Stimulated activated CD8-positive, alpha-beta memory T cell treated with anti-CD3 and anti-CD28 coated beads, Interleukin-7, amount 100 ng/mL, for 24 hours (primary cell): ENCODE results near the gene FOXP1.

Experiments
- DNase-seq: peaks from one replicate; pipeline ENCODE4 v3.0.0-alpha.2; 2020; ENCODE audit warnings: low read depth

Gene FOXP1

DNA sequence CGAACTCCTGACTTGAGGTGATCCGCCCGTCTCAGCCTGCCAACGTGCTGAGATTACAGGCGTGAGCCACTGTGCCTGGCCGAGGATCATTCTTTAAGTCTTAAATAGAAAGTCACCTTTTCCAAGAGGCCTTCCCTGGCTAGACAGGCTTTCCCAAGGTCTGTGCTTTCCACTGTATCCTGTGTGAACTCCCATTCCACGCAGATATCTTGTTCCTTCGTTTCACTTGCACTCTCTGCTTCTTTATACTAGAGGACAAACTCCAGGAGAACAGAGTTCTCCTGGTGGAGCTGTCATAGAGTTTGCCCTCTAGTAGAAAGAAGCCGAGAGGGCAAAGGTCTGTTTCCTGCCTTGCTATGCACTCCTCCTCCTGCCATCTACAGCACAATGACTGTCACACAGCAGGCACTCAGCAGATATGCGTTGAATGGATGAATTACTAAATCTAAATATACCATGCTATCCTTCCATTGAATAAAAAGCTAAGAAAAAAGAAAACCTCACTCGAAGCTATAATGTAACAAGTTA is 211.2 kb downstream of the FOXP1 start:
- DNase-seq: no peak

DNA sequence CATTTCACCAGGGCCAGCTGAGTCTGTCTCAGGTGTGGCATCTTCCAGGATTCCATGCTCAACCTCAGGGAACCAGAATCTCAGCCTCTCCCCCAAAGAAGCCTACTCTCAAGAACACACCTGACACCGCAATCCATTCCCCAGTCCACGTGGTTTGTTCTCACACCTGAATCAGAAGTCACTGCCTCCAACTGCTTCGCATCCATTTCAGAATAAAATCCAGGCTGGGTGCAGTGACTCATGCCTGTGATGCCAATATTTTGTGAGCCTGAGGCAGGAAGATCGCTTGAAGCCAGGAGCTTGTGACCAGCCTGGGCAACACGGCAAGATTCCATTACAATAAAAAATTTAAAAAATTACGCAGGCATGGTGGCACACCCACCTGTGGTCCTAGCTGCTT is 212.2 kb downstream of the FOXP1 start:
- no peak for DNase-seq

DNA sequence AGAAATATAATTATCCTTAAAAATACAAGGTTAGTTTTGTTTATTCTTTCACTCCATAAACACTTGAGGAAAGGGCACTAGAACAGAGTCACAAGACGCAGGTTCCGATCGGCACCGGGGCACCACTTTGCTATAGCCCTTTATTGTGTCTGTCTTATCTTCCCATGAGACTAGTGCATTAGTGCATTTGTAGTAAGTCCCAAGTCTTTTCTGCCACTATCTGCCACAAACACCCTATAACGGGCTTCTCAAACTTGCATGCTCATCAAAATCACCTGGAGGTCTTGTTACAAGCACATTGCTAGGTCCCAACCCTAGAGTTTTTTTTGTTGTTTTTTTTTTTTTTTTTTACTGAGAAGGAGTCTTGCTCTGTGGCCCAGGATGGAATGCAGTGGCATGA is 213.1 kb downstream of the FOXP1 start:
- DNase-seq: no peak

DNA sequence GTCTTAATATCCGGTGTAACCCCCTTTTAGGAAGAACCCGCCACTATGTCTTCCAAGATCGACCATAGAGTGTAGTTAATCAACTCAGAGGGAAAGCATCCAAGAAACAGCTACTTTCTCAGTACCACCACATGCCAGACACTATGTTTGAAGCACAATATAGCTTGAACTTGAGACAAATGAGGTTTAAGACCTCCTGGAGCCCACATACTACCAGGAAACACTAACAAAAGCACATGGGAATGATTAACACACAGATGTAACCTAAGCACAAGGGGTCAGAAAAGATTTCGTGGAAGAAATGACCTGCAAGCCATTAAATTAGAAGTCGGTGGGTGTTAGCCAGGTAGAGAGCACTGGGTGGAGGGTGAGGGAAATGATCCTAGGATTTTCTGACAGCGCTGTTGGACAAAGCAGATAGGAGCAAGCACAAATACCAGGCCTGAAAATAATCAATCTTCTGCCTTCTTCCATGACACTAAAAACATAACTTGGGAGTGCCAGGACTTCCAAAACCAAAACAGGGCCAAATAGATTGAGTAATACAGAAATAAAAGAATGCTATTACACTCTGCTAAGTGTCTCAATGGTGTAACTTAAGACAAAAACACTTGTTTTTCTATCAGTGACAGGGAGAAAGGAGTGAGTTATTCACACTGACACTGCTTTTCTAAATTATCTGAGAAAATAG is 213.7 kb downstream of the FOXP1 start:
- no peak for DNase-seq

DNA sequence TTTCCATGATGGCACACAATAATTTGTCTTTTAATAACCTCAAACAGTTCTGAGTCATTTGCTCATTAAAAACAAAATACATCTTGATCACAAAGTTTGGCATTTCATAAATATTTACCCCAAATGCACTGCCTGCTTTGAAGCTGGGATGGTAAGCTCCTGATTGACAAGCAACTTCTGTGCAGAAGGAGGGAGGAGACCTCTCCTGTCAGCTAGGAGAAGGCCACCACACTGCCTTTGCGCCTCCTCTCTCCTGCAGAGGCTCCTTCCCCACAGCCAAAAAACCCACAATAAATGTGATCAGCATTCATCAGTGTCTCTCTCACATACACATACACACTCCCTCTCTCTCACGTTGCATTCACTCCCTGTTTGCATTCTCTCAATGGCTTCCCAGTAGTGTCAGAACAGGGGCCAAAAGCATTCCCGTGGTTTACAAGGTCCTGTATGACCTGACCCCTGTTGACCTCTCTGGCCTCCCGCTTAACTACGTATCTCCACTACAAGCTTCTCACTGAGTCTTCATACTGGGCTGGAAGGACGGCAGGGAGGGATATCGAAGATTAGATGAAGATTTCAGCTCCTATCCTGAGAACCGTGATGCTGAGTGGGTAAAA is 216.4 kb downstream of the FOXP1 start:
- DNase-seq: no peak

DNA sequence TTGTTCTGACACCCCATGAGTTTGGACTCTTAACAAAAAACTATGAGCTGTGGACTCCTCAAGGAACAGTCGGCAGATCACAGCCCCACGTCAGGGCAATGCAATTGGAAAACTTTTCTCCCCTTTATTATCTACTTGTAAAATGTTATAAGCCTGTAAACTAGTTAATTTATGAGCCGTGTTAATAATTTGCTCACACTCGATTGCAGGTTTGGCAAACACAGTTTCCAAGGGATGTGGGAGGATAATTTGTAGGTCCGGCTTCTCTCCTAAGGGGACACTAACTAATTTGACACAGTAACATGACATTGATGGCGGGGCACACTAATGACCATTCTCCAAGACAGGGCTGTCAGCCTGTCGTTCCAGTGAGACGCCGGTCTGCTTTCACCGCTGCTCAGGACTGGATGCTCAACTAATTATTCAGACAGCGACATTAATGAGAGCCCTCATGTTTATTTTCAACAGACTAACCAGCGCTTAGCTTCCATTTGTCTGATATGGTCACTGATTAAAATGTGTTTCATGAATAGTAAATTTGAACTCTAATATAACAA is 222.1 kb downstream of the FOXP1 start:
- no peak for DNase-seq

DNA sequence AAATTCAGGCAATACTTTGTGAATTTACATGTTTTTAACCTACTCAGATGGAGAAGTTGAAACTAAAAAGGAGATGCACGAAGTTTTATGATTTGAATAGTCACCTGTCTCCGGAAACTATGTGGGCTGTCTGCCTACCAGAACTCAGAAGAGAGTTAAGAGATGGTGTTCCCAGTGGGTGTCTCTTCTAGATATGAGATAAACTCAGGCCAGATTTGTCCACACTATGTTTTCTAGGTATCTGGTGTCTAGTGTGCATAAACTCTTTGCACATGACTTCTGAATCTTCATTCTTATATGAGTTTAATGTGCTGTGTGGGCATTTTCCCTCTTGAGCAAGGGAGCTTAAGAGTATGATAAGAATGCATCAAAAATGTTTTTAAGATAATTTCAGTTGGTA is 222.8 kb downstream of the FOXP1 start:
- DNase-seq: no peak

DNA sequence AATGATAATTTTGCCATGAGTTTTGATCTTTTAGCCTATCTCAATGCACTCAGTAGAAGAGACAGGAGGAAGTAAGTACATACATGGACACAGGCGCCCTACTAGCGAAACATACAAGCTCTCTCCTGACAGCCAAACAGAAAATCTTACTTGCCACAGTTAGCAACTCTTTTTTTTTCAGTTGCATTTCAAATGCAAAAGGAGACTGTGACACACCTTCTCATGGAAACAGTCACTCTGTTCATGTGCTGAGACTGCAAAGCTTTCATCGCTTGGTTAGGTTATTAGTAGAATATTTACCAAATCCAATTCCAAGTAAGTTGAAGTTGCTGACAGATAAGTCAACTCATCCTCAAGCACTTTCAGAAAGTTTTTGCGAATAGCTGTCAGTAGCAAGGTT is 223.3 kb downstream of the FOXP1 start:
- DNase-seq: no peak

DNA sequence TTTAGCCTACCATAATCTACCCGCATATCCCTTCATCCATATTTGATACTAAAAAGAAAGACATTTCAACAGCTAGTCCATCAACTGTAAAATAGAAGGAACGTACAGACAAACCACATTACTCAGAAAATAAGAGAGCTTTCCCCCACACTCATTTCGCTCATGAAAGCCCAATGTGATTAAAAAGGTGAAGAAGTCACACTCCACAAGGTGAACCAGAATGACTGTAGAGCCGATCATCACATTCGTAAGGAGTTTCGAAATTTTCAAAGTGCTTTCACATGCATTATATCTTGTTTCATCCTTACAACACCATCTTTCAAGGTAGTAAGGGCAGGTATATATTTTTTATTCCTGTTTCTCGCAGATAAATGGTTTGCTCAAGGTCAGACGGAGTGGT is 225.3 kb downstream of the FOXP1 start:
- DNase-seq: no peak

DNA sequence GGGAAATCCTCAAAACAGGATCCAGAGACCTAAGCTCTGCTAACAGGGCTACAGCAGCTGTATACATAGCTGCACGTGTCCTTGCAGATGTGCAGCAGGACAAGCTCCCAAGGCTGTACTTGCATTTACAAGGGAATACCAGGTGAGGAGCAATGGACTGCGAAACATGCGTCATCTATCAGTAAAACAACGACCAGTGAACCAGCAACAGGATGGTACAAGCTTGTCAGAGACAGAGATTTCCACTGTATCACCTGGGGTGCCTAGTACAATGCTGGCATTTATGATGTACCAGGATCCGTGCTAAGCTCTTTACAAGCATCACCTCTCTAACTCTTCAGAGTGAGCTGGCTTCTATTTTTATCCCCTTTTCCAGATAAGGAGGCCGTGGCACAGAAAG is 227.3 kb downstream of the FOXP1 start:
- no peak for DNase-seq

DNA sequence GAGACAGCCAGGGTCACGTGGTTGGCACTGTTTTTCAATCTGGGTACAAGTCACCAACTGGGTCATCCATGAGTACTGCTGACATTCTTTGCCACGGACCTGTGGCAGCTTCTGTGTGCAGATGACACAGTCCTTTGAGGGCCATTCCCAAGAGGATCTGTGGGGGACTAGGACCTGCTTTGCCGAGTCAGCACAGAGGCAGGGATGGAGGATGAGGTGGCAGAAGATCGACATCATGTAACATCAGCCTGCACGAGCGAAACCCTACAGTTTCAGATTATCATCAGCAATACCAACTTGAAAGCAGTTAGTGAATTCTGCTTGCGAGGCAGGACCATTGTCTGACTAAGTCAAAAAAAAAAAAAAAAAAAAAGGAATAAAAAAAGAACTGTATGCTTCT is 227.7 kb downstream of the FOXP1 start:
- DNase-seq: peak; percentile 13

DNA sequence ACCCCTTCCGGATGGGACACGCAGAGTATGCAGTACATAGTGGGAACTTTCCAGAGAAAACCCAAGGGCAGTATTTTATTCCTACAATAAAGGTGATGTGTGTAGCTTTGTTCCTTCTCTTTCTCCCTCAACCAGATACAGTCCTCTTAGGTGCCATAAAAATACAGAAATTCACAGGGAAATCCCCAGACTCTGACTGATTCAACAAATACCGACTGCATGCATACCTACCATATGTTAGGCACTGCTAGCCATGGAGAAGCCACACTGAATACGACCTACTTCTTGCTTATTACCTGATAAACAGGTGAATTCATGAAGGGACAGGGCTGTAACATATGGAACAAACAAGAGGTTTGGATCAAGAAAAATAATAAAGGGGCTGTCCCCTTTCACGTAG is 228.5 kb downstream of the FOXP1 start:
- DNase-seq: no peak

DNA sequence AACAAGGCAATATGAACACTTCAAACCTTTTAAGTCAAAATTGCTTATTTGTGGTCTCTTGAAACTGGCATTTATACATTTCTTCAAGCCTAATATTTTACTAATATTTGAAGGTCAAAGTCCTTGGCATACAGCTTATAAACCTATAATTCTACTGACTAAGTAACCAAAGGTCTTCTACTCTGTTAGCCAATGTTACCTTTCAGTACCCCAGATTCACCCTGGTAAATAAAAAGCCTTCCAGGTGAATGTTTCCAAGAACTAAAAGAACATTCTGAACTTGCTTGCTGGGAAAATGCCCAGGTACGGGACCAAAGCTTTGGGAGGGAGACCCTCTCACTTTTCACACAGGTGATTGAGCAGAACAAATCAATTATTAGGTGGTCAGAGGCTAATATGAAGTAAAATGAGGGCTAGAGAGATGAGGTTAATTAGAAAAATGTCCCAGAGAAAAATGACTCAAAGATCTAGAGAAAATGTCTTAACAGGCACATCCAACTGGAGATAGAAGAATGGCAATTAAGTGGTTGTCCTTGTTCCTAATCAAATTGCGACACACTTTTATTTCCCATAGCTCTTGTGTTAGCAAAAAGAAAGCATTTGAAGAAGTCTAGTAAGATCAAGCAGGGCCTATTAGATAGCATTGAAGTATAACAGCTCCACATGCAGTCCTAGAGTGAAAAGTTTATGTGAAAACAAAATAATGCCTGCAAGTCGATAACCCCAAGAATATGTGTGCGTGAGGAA is 232.0 kb downstream of the FOXP1 start:
- no peak for DNase-seq

DNA sequence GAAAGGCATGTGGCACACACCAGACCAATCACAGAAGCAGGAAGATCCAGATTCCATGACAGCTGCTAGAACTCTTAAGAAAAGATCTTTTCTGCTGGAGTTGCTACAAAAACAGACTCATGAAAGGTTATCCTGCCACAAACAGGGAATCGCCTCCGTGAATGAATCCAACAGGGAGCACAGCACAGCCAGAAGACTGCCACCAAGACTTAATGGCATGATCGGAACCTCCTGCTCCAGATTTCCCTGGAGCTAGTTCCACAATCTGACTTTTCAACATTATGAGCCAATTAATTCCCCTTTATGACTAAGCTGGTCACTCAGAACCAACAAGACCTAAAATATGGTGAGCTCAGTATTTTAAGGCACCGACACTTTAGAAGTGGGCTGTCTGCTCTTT is 232.5 kb downstream of the FOXP1 start:
- no peak for DNase-seq

DNA sequence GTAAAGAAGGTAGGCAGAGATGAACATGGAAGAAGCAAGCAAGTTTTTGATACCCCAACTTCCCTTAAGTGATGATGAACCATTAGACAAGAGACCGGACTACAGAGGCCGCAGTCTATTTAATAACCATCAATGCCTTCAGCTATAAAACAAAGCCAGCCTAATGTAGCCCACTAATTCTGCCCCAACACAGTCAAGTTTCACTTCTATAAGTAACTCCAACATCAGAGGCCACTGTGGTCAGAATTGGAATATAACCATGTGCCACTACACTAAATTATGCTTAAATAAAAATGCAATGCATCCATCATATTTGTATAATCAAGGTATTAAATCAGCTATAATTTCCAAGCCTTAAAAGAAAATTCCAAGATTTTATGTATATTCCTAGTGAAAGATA is 234.7 kb downstream of the FOXP1 start:
- no peak for DNase-seq

DNA sequence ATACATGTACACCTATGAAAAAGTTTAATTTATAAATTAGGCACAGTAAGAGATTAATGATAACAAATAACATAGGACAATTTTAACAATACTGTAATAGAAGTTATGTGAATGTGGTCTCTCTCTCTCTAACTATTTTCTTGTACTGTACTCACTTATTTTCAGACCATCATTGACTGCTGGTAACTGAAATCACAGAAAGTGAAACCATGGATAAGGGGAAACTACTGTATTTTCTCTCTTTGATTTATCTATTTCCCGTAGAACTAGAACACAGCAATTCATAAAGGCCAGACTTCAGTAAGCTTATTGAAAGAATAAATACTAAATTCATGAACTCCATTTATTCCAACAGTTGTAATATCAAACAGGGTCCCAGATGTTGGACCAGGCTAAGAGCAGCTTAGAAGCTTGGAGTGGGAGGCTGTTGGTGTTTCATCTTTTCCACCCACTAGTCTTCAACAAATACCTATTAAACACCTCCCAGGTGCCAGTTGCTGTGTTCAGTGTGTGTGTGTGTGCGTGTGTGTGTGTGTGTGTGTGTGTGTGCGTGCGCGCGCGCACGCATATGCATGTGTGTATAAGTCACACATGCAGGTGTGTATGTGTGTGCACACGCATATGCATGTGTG is 235.4 kb downstream of the FOXP1 start:
- no peak for DNase-seq

DNA sequence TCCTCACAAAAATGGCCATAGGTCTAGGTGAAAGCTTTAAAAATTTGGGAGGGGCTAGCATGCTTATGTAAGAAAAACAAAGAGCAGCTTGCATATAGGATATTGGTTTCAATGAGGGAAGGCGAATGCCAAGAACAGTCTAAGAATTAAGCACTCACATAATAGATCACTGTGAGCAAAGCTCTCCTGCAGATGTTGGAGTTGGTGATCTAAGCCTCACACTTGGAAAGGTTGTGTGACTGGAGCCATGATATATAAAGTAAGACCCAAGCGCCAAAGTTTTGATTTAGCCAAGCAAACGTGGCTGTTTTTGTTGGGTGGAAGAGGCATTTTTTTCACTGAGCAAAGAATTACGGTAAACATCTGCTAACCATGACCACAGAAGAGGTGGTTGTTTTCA is 237.5 kb downstream of the FOXP1 start:
- DNase-seq: no peak

DNA sequence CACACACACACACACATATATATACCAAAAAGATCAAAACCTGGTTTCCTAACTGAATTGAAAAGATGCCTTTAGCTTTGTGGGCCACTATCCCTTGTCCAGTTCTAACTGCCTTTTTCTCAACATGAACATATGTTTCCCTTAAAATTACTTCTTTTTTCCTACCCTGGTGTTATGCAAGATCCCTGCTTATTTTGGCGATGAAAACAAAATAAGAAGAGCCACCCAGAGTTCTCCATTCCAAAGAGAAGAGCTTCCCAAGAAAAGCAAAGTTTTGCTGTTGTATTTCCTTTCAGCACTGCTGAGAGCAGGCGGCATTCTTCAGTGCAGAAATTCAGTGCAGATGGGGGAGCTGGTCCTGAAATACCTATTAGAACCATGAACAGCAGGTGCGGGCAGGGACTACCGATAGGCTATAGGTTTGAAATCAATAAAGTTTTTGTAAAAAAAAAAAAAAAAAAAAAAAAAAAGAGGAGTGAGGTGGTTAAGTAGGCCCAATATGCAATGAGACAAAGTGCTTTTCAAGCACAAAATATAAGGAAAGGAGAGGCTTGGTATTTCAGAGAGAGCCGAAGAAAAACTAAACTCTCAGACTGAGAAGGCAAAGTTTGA is 238.0 kb downstream of the FOXP1 start:
- DNase-seq: no peak

DNA sequence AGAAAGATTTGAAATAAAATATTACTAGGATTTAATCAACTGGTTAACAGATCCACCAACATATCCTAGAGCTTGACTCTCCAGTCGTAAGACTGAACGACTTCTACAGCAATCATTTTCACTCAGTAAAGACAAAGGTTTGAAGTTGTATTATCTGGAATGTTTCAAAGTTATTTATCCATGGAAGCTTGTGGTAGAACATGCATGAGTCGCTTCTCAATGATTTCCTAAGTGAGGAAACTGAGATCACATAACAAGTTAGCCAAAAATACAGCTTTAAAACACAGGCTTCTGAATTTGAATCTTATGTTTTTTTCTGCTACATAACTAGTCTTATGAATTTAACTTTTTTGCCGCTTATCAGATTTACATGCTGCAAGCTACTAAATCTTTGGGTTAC is 241.8 kb downstream of the FOXP1 start:
- DNase-seq: no peak

DNA sequence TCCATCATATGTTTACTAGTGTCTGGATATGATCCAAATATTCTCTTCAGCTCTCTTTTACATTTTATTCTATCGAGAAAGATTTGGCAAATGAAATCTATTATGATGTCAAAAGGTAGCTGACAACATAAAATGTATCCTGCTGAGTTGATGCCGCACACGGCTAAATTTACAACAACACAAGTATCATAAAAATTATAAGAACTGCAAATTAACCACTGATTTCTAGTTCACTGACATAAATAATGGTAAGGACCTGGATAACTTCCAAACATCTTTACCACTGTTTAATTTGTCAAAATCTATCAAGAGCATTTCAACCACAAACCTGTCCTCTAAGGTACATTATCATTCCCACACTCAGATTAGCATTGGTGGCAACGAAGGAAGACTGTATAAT is 244.5 kb downstream of the FOXP1 start:
- no peak for DNase-seq

DNA sequence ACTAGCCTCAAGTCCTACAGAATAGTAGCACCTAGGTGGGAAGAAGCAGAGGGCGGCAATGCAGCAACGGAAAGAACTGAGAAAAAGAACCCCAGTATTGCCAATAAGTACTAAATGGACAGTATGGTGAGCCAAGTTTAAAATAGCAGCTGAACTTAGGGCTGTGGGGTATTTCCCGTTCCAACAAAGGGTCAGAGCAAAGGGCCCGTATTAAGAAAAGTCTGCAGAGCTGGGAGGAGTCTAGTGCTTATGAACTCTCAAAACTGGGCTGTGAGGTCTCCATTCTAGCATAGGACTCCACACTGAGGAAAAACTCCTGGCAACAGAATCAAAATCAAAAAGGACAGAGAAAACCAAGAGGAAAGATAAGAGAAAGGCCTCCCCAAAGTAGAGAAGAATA is 250.7 kb downstream of the FOXP1 start:
- no peak for DNase-seq

DNA sequence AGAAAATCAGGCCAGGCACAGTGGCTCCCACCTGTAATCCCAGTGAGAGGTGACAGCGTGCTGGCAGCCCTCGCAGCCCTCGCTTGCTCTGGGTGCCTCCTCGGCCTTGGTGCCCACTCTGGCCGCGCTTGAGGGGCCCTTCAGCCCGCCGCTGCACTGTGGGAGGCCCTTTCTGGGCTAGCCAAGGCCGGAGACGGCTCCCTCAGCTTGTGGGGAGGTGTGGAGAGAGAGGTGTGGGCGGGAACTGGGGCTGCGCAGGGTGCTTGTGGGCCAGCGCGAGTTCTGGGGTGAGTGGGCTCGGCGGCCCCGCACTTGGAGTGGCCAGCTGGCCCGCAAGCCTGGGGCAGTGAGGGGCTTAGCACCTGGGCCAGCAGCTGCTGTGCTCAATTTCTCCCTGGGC is 252.6 kb downstream of the FOXP1 start:
- DNase-seq: no peak
